OCI-LY3 (cell line): ENCODE measurements around the gene HDAC6.

Experiments
- H2AFZ ChIP-seq: fragments of 200-600, 300-600 bp; shearing (Covaris generic); 2 replicates; pipeline ENCODE4 v1.6.0; 2014; ENCODE audit warnings: antibody characterized with exemption, low read depth, low read length
- H3K27ac ChIP-seq: fragments of 200-600, 300-600 bp; sonication (generic); 2 replicates; pipeline ENCODE4 v1.5.1; 2014; ENCODE audit warnings: mild to moderate bottlenecking, low read length, moderate library complexity, mixed read lengths
- H3K27me3 ChIP-seq: fragments of 200-600, 300-600 bp; sonication (generic); 2 replicates; pipeline ENCODE4 v1.6.1; 2014; ENCODE audit warnings: low read depth, low read length, mixed read lengths
- H3K36me3 ChIP-seq: fragments of 200-600, 300-600 bp; sonication (generic); replicated peaks from 2 replicates; pipeline ENCODE3; 2014; ENCODE audit warnings: low read depth, low read length, mixed read lengths
- H3K4me1 ChIP-seq: fragments of 300-600, 200-600 bp; sonication (generic); 2 replicates; pipeline ENCODE4 v1.6.1; 2014; ENCODE audit warnings: low read length, mixed read lengths
- H3K4me2 ChIP-seq: fragments of 200-600, 300-600 bp; sonication (generic); 2 replicates; pipeline ENCODE4 v1.6.1; 2014; ENCODE audit warnings: low read length, mixed read lengths
- H3K4me3 ChIP-seq: fragments of 300-600, 200-600 bp; sonication (generic); 2 replicates; pipeline ENCODE4 v1.5.1; 2014; ENCODE audit warnings: antibody characterized with exemption, mild to moderate bottlenecking, low read length, moderate library complexity
- H3K79me2 ChIP-seq: fragments of 300-600, 200-600 bp; shearing (Covaris generic); 2 replicates; pipeline ENCODE4 v1.6.1; 2014; ENCODE audit warnings: mild to moderate bottlenecking, low read length, mixed read lengths
- H3K9ac ChIP-seq: fragments of 300-600, 200-600 bp; shearing (Covaris generic); 2 replicates; pipeline ENCODE4 v1.6.0; 2014; ENCODE audit warnings: mild to moderate bottlenecking, low read length, moderate library complexity
- H3K9me3 ChIP-seq: fragments of 200-600, 300-600 bp; shearing (Covaris generic); 2 replicates; pipeline ENCODE4 v1.6.1; 2014; ENCODE audit warnings: low read length, mixed read lengths; ENCODE audit not compliant: insufficient read depth
- H4K20me1 ChIP-seq: fragments of 200-600, 300-600 bp; sonication (generic); 2 replicates; pipeline ENCODE4 v1.6.1; 2016; ENCODE audit warnings: low read length, mixed read lengths; ENCODE audit not compliant: insufficient read depth
- EZH2phosphoT487 ChIP-seq: fragments of 200-600 bp; shearing (Covaris generic); IDR thresholded peaks from 2 replicates; pipeline ENCODE4 v1.6.1; 2018; ENCODE audit warnings: antibody characterized with exemption, mixed run types, low read depth
- TF ChIP-seq, protein P1 (sequence below): fragments of 200-600, 300-600 bp; sonication (generic); IDR thresholded peaks from 2 replicates; pipeline ENCODE4 v1.5.1; 2014; ENCODE audit warnings: antibody characterized with exemption, low read length, low read depth

The HDAC6 gene

GRCh38 chrX:48782795-48783194 lies 19.1 kb upstream of the HDAC6 start:
- Histone ChIP-seq H3K27me3 (no peaks in the 10 kb centered on the region), H4K20me1 (no peaks in the 10 kb centered on the region), H3K4me3 (no peak overlapping the region), H3K4me1 (no peaks in the 10 kb centered on the region), H2AFZ (no peak overlapping the region), H3K9me3 (no peaks in the 10 kb centered on the region), H3K4me2 (no peak overlapping the region), H3K27ac (no peak overlapping the region), H3K36me3 (no peaks in the 10 kb centered on the region), H3K79me2 (no peaks in the 10 kb centered on the region), H3K9ac (no peak overlapping the region)
- TF ChIP-seq, protein P1, sequence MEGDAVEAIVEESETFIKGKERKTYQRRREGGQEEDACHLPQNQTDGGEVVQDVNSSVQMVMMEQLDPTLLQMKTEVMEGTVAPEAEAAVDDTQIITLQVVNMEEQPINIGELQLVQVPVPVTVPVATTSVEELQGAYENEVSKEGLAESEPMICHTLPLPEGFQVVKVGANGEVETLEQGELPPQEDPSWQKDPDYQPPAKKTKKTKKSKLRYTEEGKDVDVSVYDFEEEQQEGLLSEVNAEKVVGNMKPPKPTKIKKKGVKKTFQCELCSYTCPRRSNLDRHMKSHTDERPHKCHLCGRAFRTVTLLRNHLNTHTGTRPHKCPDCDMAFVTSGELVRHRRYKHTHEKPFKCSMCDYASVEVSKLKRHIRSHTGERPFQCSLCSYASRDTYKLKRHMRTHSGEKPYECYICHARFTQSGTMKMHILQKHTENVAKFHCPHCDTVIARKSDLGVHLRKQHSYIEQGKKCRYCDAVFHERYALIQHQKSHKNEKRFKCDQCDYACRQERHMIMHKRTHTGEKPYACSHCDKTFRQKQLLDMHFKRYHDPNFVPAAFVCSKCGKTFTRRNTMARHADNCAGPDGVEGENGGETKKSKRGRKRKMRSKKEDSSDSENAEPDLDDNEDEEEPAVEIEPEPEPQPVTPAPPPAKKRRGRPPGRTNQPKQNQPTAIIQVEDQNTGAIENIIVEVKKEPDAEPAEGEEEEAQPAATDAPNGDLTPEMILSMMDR = no peak
- TF ChIP-seq EZH2phosphoT487 = no peak

- H3K4me1 ChIP-seq = no peaks in the 10 kb centered on the region
- H3K4me2 ChIP-seq = no peak overlapping the region
- no peaks in the 10 kb centered on the region for H4K20me1 ChIP-seq
- H3K4me3 ChIP-seq = no peak overlapping the region
- TF ChIP-seq EZH2phosphoT487 = no peak
- TF ChIP-seq, protein P1 = no peak
- H3K36me3 ChIP-seq = no peaks in the 10 kb centered on the region
- H3K27ac ChIP-seq = no peak overlapping the region
- no peak overlapping the region for H2AFZ ChIP-seq
- H3K9me3 ChIP-seq = no peaks in the 10 kb centered on the region
- H3K9ac ChIP-seq = no peak overlapping the region
- no peaks in the 10 kb centered on the region for H3K27me3 ChIP-seq
- no peaks in the 10 kb centered on the region for H3K79me2 ChIP-seq
Measured at GRCh38 chrX:48784726-48785125, 17.1 kb upstream of the HDAC6 start.

DNA sequence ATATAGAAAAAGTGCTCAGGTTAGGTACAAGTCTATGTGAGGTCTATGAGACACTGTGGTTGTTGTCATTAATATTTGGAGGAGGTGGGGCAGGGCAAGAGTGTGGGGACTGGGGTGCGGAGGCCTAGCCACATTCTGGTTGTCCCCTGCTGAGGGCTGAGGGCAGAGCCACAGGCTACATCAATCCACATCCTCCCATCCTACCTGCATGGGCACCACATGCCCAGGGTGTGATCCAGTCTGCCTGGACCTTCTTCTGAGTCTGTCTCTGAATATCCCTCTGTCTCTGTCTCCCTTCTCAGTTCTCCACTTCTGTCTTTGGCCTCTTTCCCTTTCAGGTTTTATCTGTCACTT lies 16.7 kb upstream of the HDAC6 start:
- Histone ChIP-seq H3K27me3 (no peaks in the 10 kb centered on the region), H3K4me3 (no peak overlapping the region), H4K20me1 (no peaks in the 10 kb centered on the region), H2AFZ (no peak overlapping the region), H3K4me1 (no peaks in the 10 kb centered on the region), H3K9ac (no peak overlapping the region), H3K27ac (no peak overlapping the region), H3K9me3 (no peaks in the 10 kb centered on the region), H3K4me2 (no peak overlapping the region), H3K79me2 (no peaks in the 10 kb centered on the region), H3K36me3 (no peaks in the 10 kb centered on the region)
- TF ChIP-seq, protein P1 = no peak
- no peak for TF ChIP-seq EZH2phosphoT487

- Histone ChIP-seq H3K4me1 (no peaks in the 10 kb centered on the region), H3K27ac (no peak overlapping the region), H3K79me2 (no peaks in the 10 kb centered on the region), H3K9ac (no peak overlapping the region), H4K20me1 (no peaks in the 10 kb centered on the region), H3K36me3 (no peaks in the 10 kb centered on the region), H3K4me2 (no peak overlapping the region), H3K27me3 (no peaks in the 10 kb centered on the region), H3K9me3 (no peaks in the 10 kb centered on the region), H2AFZ (no peak overlapping the region), H3K4me3 (no peak overlapping the region)
- TF ChIP-seq, protein P1 = no peak
- TF ChIP-seq EZH2phosphoT487 = no peak
Measured at GRCh38 chrX:48785540-48786214, 16.2 kb upstream of the HDAC6 start.
